MG63 (cell line): ENCODE results near the gene PDLIM3. TPM values are rescaled to one million over a fixed set of nuclear protein-coding genes. Genes with fewer than 3 reads are reported as not detected.

Experiments used
- DNase-seq: peaks from one replicate; pipeline ENCODE4 v3.0.0-alpha.2; 2020
- H3K27me3 ChIP-seq: fragments of 250-450 bp; sonication (Bioruptor Pico); 2 replicates; pipeline ENCODE4 v1.5.1; 2020; ENCODE audit warnings: mild to moderate bottlenecking, moderate library complexity
- H3K36me3 ChIP-seq: fragments of 250-450 bp; sonication (Bioruptor Pico); 2 replicates; pipeline ENCODE4 v1.5.1; 2020; ENCODE audit warnings: mild to moderate bottlenecking, moderate library complexity
- H3K4me3 ChIP-seq: fragments of 250-450 bp; sonication (Bioruptor Pico); 2 replicates; pipeline ENCODE4 v1.5.1; 2020; ENCODE audit warnings: mild to moderate bottlenecking, moderate library complexity
- H3K9me3 ChIP-seq: fragments of 250-450 bp; sonication (Bioruptor Pico); 2 replicates; pipeline ENCODE4 v1.5.1; 2020; ENCODE audit warnings: mild to moderate bottlenecking, moderate library complexity
- total RNA-seq: library from RNA; depleted of rRNA; stranded (reverse); fragments of >200 nt; shearing (Covaris generic); gene quantifications from 2 replicates; pipeline ENCODE4 v1.2.3, GENCODE V29; 2014; ENCODE audit warnings: low replicate concordance; rRNA removed

The PDLIM3 gene
- 0.26 TPM in 1 of 2 replicates, not detected in the other for total RNA-seq

- Histone ChIP-seq H3K9me3 (no peaks in the 10 kb centered on the region), H3K36me3 (no peaks in the 10 kb centered on the region), H3K4me3 (peak within 1 kb of the TSS; percentile 48), H3K27me3 (0 out of 2 replicates have a peak, but pooled peaks cover 2% of the 10 kb centered on the region)
- DNase-seq = peak; percentile 4
These were observed at the start of gene PDLIM3 for GRCh38 chr4:185534866-185535611. Gene PDLIM3, minus strand, starts transcription at chr4:185535507. Its CDS starts 73 bp downstream, at chr4:185535434.

- H3K36me3 ChIP-seq = no peaks in the 10 kb centered on the region
- no peak for DNase-seq
- H3K9me3 ChIP-seq = no peaks in the 10 kb centered on the region
- no peak overlapping the region for H3K4me3 ChIP-seq
- no peaks in the 10 kb centered on the region for H3K27me3 ChIP-seq
These were observed 48.5 kb upstream of the PDLIM3 start for GRCh38 chr4:185583813-185584212.

GRCh38 chr4:185582651-185583400, 47.5 kb upstream of the PDLIM3 start:
- Histone ChIP-seq H3K4me3 (no peak overlapping the region), H3K36me3 (no peaks in the 10 kb centered on the region), H3K9me3 (no peaks in the 10 kb centered on the region)

GRCh38 chr4:185580699-185581098, 45.4 kb upstream of the PDLIM3 start:
- H3K4me3 ChIP-seq = no peak overlapping the region
- H3K36me3 ChIP-seq = no peaks in the 10 kb centered on the region
- H3K27me3 ChIP-seq = no peaks in the 10 kb centered on the region
- no peaks in the 10 kb centered on the region for H3K9me3 ChIP-seq
- DNase-seq = no peak

More at GRCh38 chr4:185582651-185583400, 47.5 kb upstream of the PDLIM3 start:
- no peak for DNase-seq
- no peaks in the 10 kb centered on the region for H3K27me3 ChIP-seq

GRCh38 chr4:185578284-185578683, 43.0 kb upstream of the PDLIM3 start:
- no peak overlapping the region for H3K4me3 ChIP-seq
- DNase-seq = no peak
- no peaks in the 10 kb centered on the region for H3K27me3 ChIP-seq
- no peaks in the 10 kb centered on the region for H3K36me3 ChIP-seq
- H3K9me3 ChIP-seq = no peaks in the 10 kb centered on the region

GRCh38 chr4:185576962-185577950, 41.9 kb upstream of the PDLIM3 start:
- no peak for DNase-seq
- Histone ChIP-seq H3K27me3 (no peaks in the 10 kb centered on the region), H3K36me3 (no peaks in the 10 kb centered on the region), H3K4me3 (no peak overlapping the region), H3K9me3 (no peaks in the 10 kb centered on the region)

- no peaks in the 10 kb centered on the region for H3K9me3 ChIP-seq
- H3K27me3 ChIP-seq = no peaks in the 10 kb centered on the region
- DNase-seq = no peak
- no peaks in the 10 kb centered on the region for H3K36me3 ChIP-seq
- H3K4me3 ChIP-seq = no peak overlapping the region
These were observed 41.1 kb upstream of the PDLIM3 start for GRCh38 chr4:185576314-185576961.

- DNase-seq = peak; percentile 80
- Histone ChIP-seq H3K4me3 (no peak overlapping the region), H3K9me3 (no peaks in the 10 kb centered on the region), H3K27me3 (no peaks in the 10 kb centered on the region), H3K36me3 (no peaks in the 10 kb centered on the region)
These were observed 38.4 kb upstream of the PDLIM3 start for GRCh38 chr4:185573651-185574199.

GRCh38 chr4:185570727-185571126, 35.4 kb upstream of the PDLIM3 start:
- H3K9me3 ChIP-seq = no peaks in the 10 kb centered on the region
- H3K36me3 ChIP-seq = no peaks in the 10 kb centered on the region
- no peak for DNase-seq
- no peak overlapping the region for H3K4me3 ChIP-seq
- H3K27me3 ChIP-seq = no peaks in the 10 kb centered on the region

- Histone ChIP-seq H3K4me3 (no peak overlapping the region), H3K36me3 (no peaks in the 10 kb centered on the region), H3K9me3 (no peaks in the 10 kb centered on the region), H3K27me3 (no peaks in the 10 kb centered on the region)
- DNase-seq = no peak
These were observed 32.4 kb upstream of the PDLIM3 start for GRCh38 chr4:185567381-185568376.

GRCh38 chr4:185566972-185567371, 31.7 kb upstream of the PDLIM3 start:
- H3K27me3 ChIP-seq = no peaks in the 10 kb centered on the region
- no peaks in the 10 kb centered on the region for H3K9me3 ChIP-seq
- no peaks in the 10 kb centered on the region for H3K36me3 ChIP-seq
- no peak overlapping the region for H3K4me3 ChIP-seq
- DNase-seq = peak; percentile 53

GRCh38 chr4:185566425-185566824, 31.1 kb upstream of the PDLIM3 start:
- Histone ChIP-seq H3K4me3 (no peak overlapping the region), H3K36me3 (no peaks in the 10 kb centered on the region), H3K27me3 (no peaks in the 10 kb centered on the region), H3K9me3 (no peaks in the 10 kb centered on the region)
- DNase-seq = no peak

- Histone ChIP-seq H3K36me3 (no peaks in the 10 kb centered on the region), H3K4me3 (no peak overlapping the region), H3K9me3 (no peaks in the 10 kb centered on the region), H3K27me3 (no peaks in the 10 kb centered on the region)
- no peak for DNase-seq
These were observed 30.4 kb upstream of the PDLIM3 start for GRCh38 chr4:185565696-185566095.

- no peaks in the 10 kb centered on the region for H3K9me3 ChIP-seq
- DNase-seq = no peak
- H3K27me3 ChIP-seq = no peaks in the 10 kb centered on the region
- H3K4me3 ChIP-seq = no peak overlapping the region
- no peaks in the 10 kb centered on the region for H3K36me3 ChIP-seq
These were observed 29.0 kb upstream of the PDLIM3 start for GRCh38 chr4:185564349-185564748.

GRCh38 chr4:185562531-185562930, 27.2 kb upstream of the PDLIM3 start:
- Histone ChIP-seq H3K4me3 (no peak overlapping the region), H3K9me3 (no peaks in the 10 kb centered on the region), H3K36me3 (no peaks in the 10 kb centered on the region), H3K27me3 (no peaks in the 10 kb centered on the region)
- DNase-seq = no peak
